Lung (tissue), 12 donors: Measurements from ENCODE around the gene XAF1. TPM values are rescaled to one million over a fixed set of nuclear protein-coding genes. Genes with fewer than 3 reads are reported as not detected.
"Not testable (repeated sequence)": the region's sequence is repeated elsewhere in the genome, so short reads cannot be mapped to it uniquely, and the experiment has no call there.

ENCODE experiments used
- ATAC-seq: fragments of 200-7000 bp; cut with Tn5 transposase; one replicate; pipeline ENCODE4 v1.9.1; 2020; ENCODE audit warnings: moderate number of reproducible peaks; ENCODE audit not compliant: insufficient read depth, low FRiP score
- DNase-seq, 3 donors: peaks; one replicate each; pipeline ENCODE4 v3.0.0-alpha.2; 2013 to 2017
- H3K27ac ChIP-seq, 2 donors: one replicate each; pipeline ENCODE4 v1.5.1; 2013; ENCODE audit warnings: mild to moderate bottlenecking in 2 of 2, moderate library complexity in 2 of 2, control low read depth in 1 of 2, inconsistent platforms in 1 of 2, low read depth in 1 of 2, low read length in 1 of 2
- H3K27me3 ChIP-seq, 3 donors: one replicate each; pipeline ENCODE4 v1.5.1; 2013; ENCODE audit warnings: low read length in 2 of 3; ENCODE audit not compliant: control insufficient read depth in 3 of 3, insufficient read depth in 3 of 3
- H3K36me3 ChIP-seq, 4 donors: one replicate each; pipeline ENCODE4 v1.5.1; 2013; ENCODE audit warnings: low read length in 4 of 4, mild to moderate bottlenecking in 1 of 4, moderate library complexity in 1 of 4; ENCODE audit not compliant: control insufficient read depth in 4 of 4, insufficient read depth in 4 of 4
- H3K4me1 ChIP-seq, 5 donors: one replicate each; pipeline ENCODE4 v1.5.1; 2013; ENCODE audit warnings: low read length in 5 of 5, mild to moderate bottlenecking in 2 of 5, moderate library complexity in 1 of 5; ENCODE audit not compliant: control insufficient read depth in 5 of 5, insufficient read depth in 5 of 5
- H3K4me3 ChIP-seq: one replicate; pipeline ENCODE4 v1.5.1; 2013; ENCODE audit warnings: mild to moderate bottlenecking, control low read depth, moderate library complexity
- H3K9ac ChIP-seq, 2 donors: one replicate each; pipeline ENCODE4 v1.5.1; 2013; ENCODE audit warnings: low read length in 2 of 2, control low read depth in 1 of 2; ENCODE audit not compliant: insufficient read depth in 1 of 2
- H3K9me3 ChIP-seq, 4 donors: one replicate each; pipeline ENCODE4 v1.5.1; 2013; ENCODE audit warnings: low read length in 3 of 4, mild to moderate bottlenecking in 1 of 4, moderate library complexity in 1 of 4; ENCODE audit not compliant: control insufficient read depth in 4 of 4, insufficient read depth in 3 of 4
- WGBS, 2 donors: extraction: QIAGEN DNeasy Blood & Tissue Kit; methylation state at CpG; one replicate each; pipeline ENCODE4 v1.1.7; 2013; 5-methylcytosine and 5-hydroxymethylcytosine counted together
- polyA plus RNA-seq, 2 donors: library from polyadenylated mRNA; stranded (reverse); fragments of 200-250 nt; gene quantifications; one replicate each; pipeline ENCODE4 v1.2.1, GENCODE V29; 2013
- total RNA-seq, 2 donors: library from RNA; depleted of rRNA in 1 of 2; stranded (reverse); fragments of >200 nt in 1 of 2; gene quantifications; one replicate each; pipeline ENCODE4 v1.2.1, GENCODE V29; 2014 to 2021
- TF ChIP-seq, protein P1 (sequence below): IDR thresholded peaks from 2 replicates; pipeline ENCODE4 v1.5.1; 2012; ENCODE audit warnings: mild to moderate bottlenecking; ENCODE audit errors: control extremely low read depth, extremely low read depth
- donor health status: control.
- donor health status: control.
- donor health status: Bipolar disorder and iron deficiency.
- donor health status: healthy.
- donor health status: DM: yes; HTN: yes; CAD: no.

Gene XAF1
- total and polyA plus RNA-seq, 4 donors, result 25.3 to 38.3 (median 31.8) TPM

GRCh38 chr17:6768447-6768846, 12.6 kb downstream of the XAF1 start:
- Histone ChIP-seq H3K9ac (no peak overlapping the region), H3K27ac (no peak overlapping the region), H3K27me3 (no peaks in the 10 kb centered on the region), H3K9me3 (peaks cover 0 to 15% (median 9%) of the 10 kb centered on the region in 4 donors), H3K36me3 (peaks cover 21 to 50% (median 32%) of the 10 kb centered on the region in 4 donors), H3K4me3 (no peak overlapping the region), H3K4me1 (no peaks in the 10 kb centered on the region)
- DNase-seq (no peak), ATAC-seq (no peak)
- TF ChIP-seq, protein P1, sequence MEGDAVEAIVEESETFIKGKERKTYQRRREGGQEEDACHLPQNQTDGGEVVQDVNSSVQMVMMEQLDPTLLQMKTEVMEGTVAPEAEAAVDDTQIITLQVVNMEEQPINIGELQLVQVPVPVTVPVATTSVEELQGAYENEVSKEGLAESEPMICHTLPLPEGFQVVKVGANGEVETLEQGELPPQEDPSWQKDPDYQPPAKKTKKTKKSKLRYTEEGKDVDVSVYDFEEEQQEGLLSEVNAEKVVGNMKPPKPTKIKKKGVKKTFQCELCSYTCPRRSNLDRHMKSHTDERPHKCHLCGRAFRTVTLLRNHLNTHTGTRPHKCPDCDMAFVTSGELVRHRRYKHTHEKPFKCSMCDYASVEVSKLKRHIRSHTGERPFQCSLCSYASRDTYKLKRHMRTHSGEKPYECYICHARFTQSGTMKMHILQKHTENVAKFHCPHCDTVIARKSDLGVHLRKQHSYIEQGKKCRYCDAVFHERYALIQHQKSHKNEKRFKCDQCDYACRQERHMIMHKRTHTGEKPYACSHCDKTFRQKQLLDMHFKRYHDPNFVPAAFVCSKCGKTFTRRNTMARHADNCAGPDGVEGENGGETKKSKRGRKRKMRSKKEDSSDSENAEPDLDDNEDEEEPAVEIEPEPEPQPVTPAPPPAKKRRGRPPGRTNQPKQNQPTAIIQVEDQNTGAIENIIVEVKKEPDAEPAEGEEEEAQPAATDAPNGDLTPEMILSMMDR, result no peak
- WGBS, 2 donors, result 98 to 99% methylated on average over 2 of the region's 2 CpGs

- WGBS, 2 donors, result 93% methylated on average over 1 of the region's 1 CpG
- peaks cover 0 to 20% (median 10%) of the 10 kb centered on the region in 3 donors for H3K27me3 ChIP-seq
Observed at GRCh38 chr17:6772016-6772415, 16.2 kb downstream of the XAF1 start.

DNA sequence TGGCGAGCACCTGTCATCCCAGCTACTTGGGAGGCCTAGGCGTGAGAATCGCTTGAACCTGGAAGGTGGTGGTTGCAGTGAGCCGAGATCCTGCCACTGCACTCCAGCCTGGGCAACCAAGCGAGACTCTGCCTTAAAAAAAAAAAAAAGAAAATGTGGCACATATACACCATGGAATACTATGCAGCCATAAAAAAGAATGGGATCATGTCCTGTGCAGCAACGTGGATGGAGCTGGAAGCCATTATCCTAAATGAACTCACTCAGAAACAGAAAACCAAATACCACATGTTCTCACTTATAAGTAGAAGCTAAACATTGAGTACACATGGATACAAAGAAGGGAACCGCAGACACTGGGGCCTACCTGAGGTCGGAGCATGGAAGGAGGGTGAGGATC, 19.1 kb downstream of the XAF1 start:
- Histone ChIP-seq H3K27me3 (peaks cover 0 to 20% (median 15%) of the 10 kb centered on the region in 3 donors), H3K9me3 (peaks cover 0 to 28% (median 6%) of the 10 kb centered on the region in 4 donors), H3K36me3 (peaks cover 12 to 31% (median 14%) of the 10 kb centered on the region in 4 donors)
- 96 to 97% methylated on average over 8 of the region's 8 CpGs for WGBS, 2 donors
- not testable (repeated sequence) for ATAC-seq, H3K9ac ChIP-seq, H3K4me1 ChIP-seq, DNase-seq, H3K4me3 ChIP-seq, H3K27ac ChIP-seq

More at GRCh38 chr17:6772016-6772415, 16.2 kb downstream of the XAF1 start:
- ATAC-seq, result no peak
- no peak overlapping the region for H3K4me3 ChIP-seq
- peaks cover 12 to 35% (median 24%) of the 10 kb centered on the region in 4 donors for H3K36me3 ChIP-seq
- no peak for DNase-seq
- H3K9ac ChIP-seq, result no peak overlapping the region
- TF ChIP-seq, protein P1, result no peak
- peaks cover 0 to 22% (median 8%) of the 10 kb centered on the region in 4 donors for H3K9me3 ChIP-seq
- no peaks in the 10 kb centered on the region for H3K4me1 ChIP-seq
- H3K27ac ChIP-seq, result no peak overlapping the region

- Histone ChIP-seq H3K9me3 (peaks cover 0 to 36% (median 6%) of the 10 kb centered on the region in 4 donors), H3K4me3 (no peak within 1 kb of the TSS), H3K27me3 (peaks cover 0 to 20% (median 15%) of the 10 kb centered on the region in 3 donors), H3K27ac (no peak within 1 kb of the TSS), H3K9ac (no peak within 1 kb of the TSS), H3K4me1 (no peaks in the 10 kb centered on the region), H3K36me3 (peaks cover 8 to 21% (median 11%) of the 10 kb centered on the region in 4 donors)
- no peak for DNase-seq
- no peak for ATAC-seq
- WGBS, 2 donors, result 4 to 6% methylated on average over 48 to 49 of the region's 49 CpGs
- TF ChIP-seq, protein P1, result no peak
Observed at GRCh38 chr17:6775871-6776405, 20.1 kb downstream of the XAF1 start, which contains the start of gene FBXO39. Gene FBXO39, plus strand, starts transcription at chr17:6776215. Its CDS starts 3,654 bp downstream, at chr17:6779869.
